HG02870 (cell line): ENCODE results near the gene COTL1.
"Not testable (repeated sequence)": the region's sequence is repeated elsewhere in the genome, so short reads cannot be mapped to it uniquely, and the experiment has no call there.

Source experiments
- ATAC-seq: cut with Tn5 transposase; IDR thresholded peaks from one replicate; pipeline ENCODE4 v1.9.1; 2021; ENCODE audit warnings: mild to moderate bottlenecking, moderate library complexity; ENCODE audit not compliant: unreplicated experiment

Gene COTL1

GRCh38 chr16:84535408-84535807 is 82.5 kb downstream of the COTL1 start:
- no peak for ATAC-seq

GRCh38 chr16:84534815-84535214 is 83.1 kb downstream of the COTL1 start:
- ATAC-seq: no peak

GRCh38 chr16:84532855-84533486 is 84.9 kb downstream of the COTL1 start:
- ATAC-seq: no peak

GRCh38 chr16:84532291-84532724 is 85.6 kb downstream of the COTL1 start:
- no peak for ATAC-seq

- no peak for ATAC-seq
Observed at GRCh38 chr16:84531671-84532111, 86.2 kb downstream of the COTL1 start.

- ATAC-seq: no peak
Observed at GRCh38 chr16:84530590-84530989, 87.3 kb downstream of the COTL1 start.

GRCh38 chr16:84529607-84530006 is 88.3 kb downstream of the COTL1 start:
- no peak for ATAC-seq

- ATAC-seq: no peak
Observed at GRCh38 chr16:84528322-84528721, 89.6 kb downstream of the COTL1 start.

GRCh38 chr16:84527532-84528269 is 90.2 kb downstream of the COTL1 start:
- no peak for ATAC-seq

- no peak for ATAC-seq
Observed at GRCh38 chr16:84526794-84527531, 90.9 kb downstream of the COTL1 start.

GRCh38 chr16:84524941-84525581 is 92.8 kb downstream of the COTL1 start:
- ATAC-seq: not testable (repeated sequence)

GRCh38 chr16:84524346-84524920 is 93.4 kb downstream of the COTL1 start:
- ATAC-seq: no peak

GRCh38 chr16:84521497-84521770 is 96.4 kb downstream of the COTL1 start:
- ATAC-seq: no peak

- ATAC-seq: no peak
Observed at GRCh38 chr16:84520725-84521496, 97.0 kb downstream of the COTL1 start.

- no peak for ATAC-seq
Observed at GRCh38 chr16:84519855-84520254, 98.0 kb downstream of the COTL1 start.

GRCh38 chr16:84518804-84519341 is 99.0 kb downstream of the COTL1 start:
- ATAC-seq: no peak

- not testable (repeated sequence) for ATAC-seq
Observed at GRCh38 chr16:84518220-84518619, 99.7 kb downstream of the COTL1 start.

GRCh38 chr16:84517366-84517765 is 100.5 kb downstream of the COTL1 start:
- ATAC-seq: no peak
